HG02623 (cell line): ENCODE measurements around the gene KCTD13.
"Not testable (repeated sequence)": the region's sequence is repeated elsewhere in the genome, so short reads cannot be mapped to it uniquely, and the experiment has no call there.

Source experiments
- ATAC-seq: cut with Tn5 transposase; IDR thresholded peaks from one replicate; pipeline ENCODE4 v1.9.1; 2021; ENCODE audit warnings: moderate library complexity; ENCODE audit not compliant: unreplicated experiment

The KCTD13 gene

GRCh38 chr16:29947897-29948296, 21.9 kb upstream of the KCTD13 start:
- no peak for ATAC-seq

- ATAC-seq, result no peak
Measured at GRCh38 chr16:29943846-29944799, 18.1 kb upstream of the KCTD13 start.

- ATAC-seq, result no peak
Measured at GRCh38 chr16:29940656-29941055, 14.6 kb upstream of the KCTD13 start.

- ATAC-seq, result not testable (repeated sequence)
Measured at GRCh38 chr16:29931750-29932149, 5.7 kb upstream of the KCTD13 start.

GRCh38 chr16:29927070-29927905, 1.3 kb upstream of the KCTD13 start:
- ATAC-seq, result no peak

GRCh38 chr16:29926711-29927052, 656 bp upstream of the KCTD13 start:
- no peak for ATAC-seq

GRCh38 chr16:29925105-29925756, 795 bp downstream of the KCTD13 start:
- no peak for ATAC-seq

GRCh38 chr16:29922986-29923501, 3.0 kb downstream of the KCTD13 start:
- no peak for ATAC-seq

GRCh38 chr16:29922326-29922725, 3.7 kb downstream of the KCTD13 start:
- ATAC-seq, result no peak

GRCh38 chr16:29921034-29921385, 5.0 kb downstream of the KCTD13 start:
- no peak for ATAC-seq

- ATAC-seq, result no peak
Measured at GRCh38 chr16:29920288-29921033, 5.6 kb downstream of the KCTD13 start.

- no peak for ATAC-seq
Measured at GRCh38 chr16:29916979-29917378, 9.0 kb downstream of the KCTD13 start.

GRCh38 chr16:29915590-29916247, 10.3 kb downstream of the KCTD13 start:
- ATAC-seq, result no peak

- no peak for ATAC-seq
Measured at GRCh38 chr16:29913514-29913913, 12.5 kb downstream of the KCTD13 start.

GRCh38 chr16:29912087-29912486, 13.9 kb downstream of the KCTD13 start:
- no peak for ATAC-seq

- no peak for ATAC-seq
Measured at GRCh38 chr16:29911676-29912010, 14.4 kb downstream of the KCTD13 start.

GRCh38 chr16:29910819-29911675, 15.0 kb downstream of the KCTD13 start:
- ATAC-seq, result no peak

GRCh38 chr16:29909851-29910250, 16.2 kb downstream of the KCTD13 start:
- not testable (repeated sequence) for ATAC-seq

GRCh38 chr16:29909391-29909790, 16.6 kb downstream of the KCTD13 start:
- ATAC-seq, result no peak
